Subcutaneous adipose tissue (tissue), 4 donors: ENCODE measurements around the gene FAM161A. TPM values are rescaled to one million over a fixed set of nuclear protein-coding genes. Genes with fewer than 3 reads are reported as not detected.

Experiments used
- CTCF ChIP-seq: fragments of 450-650 bp; IDR thresholded peaks from one replicate; pipeline ENCODE4 v1.5.1; 2016; ENCODE audit warnings: low read depth, mild to moderate bottlenecking, control low read depth, antibody characterized with exemption, moderate library complexity
- total RNA-seq, 4 donors: library from RNA; depleted of rRNA; stranded (reverse); fragments of >200 nt; gene quantifications; one replicate each; pipeline ENCODE4 v1.1.0, GENCODE V29; 2016

The FAM161A gene
- total RNA-seq, 4 donors from 2014 or later: 1.1 to 3.6 (median 3.4) TPM

- no peak for TF ChIP-seq CTCF
These were observed 24.9 kb upstream of the FAM161A start for GRCh38 chr2:61878761-61879160.

GRCh38 chr2:61877571-61878245, 23.8 kb upstream of the FAM161A start:
- TF ChIP-seq CTCF: no peak

GRCh38 chr2:61876400-61876799, 22.5 kb upstream of the FAM161A start:
- TF ChIP-seq CTCF: no peak

- no peak for TF ChIP-seq CTCF
These were observed 8.2 kb upstream of the FAM161A start for GRCh38 chr2:61862085-61862484.

- TF ChIP-seq CTCF: no peak
These were observed 3.4 kb upstream of the FAM161A start for GRCh38 chr2:61857224-61857623.

GRCh38 chr2:61855318-61855613, 1.4 kb upstream of the FAM161A start:
- no peak for TF ChIP-seq CTCF

GRCh38 chr2:61854564-61855317, 881 bp upstream of the FAM161A start:
- no peak for TF ChIP-seq CTCF
